ENCODE results near the gene NKG7.

DNA sequence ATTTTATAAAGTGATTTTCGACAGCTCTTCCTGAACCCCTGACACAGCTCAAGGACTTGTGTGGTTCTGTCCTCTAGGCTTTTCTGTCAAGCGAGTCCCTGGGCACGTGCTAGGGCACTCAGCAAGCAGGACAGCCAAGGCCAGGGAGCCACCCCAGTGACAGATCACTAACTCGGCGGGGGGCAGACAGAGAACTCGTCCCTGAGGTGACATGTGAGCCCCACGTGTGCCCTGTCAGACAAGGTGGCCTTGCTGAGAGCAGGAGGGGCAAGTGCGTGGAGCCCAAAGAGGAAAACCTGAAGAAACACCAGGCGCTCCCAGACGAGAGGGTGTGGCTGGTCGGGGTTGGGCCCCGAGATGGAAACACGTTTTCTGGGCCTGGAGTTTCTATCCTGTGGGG is 11.2 kb downstream of the NKG7 start:
- TF ChIP-seq, protein P1, sequence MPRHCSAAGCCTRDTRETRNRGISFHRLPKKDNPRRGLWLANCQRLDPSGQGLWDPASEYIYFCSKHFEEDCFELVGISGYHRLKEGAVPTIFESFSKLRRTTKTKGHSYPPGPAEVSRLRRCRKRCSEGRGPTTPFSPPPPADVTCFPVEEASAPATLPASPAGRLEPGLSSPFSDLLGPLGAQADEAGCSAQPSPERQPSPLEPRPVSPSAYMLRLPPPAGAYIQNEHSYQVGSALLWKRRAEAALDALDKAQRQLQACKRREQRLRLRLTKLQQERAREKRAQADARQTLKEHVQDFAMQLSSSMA (CRISPR knock-in tag; IDR thresholded peaks at IDR 0.05) = no peak
- TF ChIP-seq TCF7L2 (IDR thresholded peaks at IDR 0.05; ENCODE audit: low read depth, low read length) (no peak), MAFK (conservative IDR thresholded peaks at IDR 0.05 in 1 of 2, IDR thresholded peaks at IDR 0.05 in 1 of 2; ENCODE audit: low read length in 2 of 2) (no peak), TCF7 (IDR thresholded peaks at IDR 0.05; ENCODE audit: low read depth) (no peak), ETV5 (CRISPR knock-in tag; IDR thresholded peaks at IDR 0.05; ENCODE audit: borderline replicate concordance) (no peak), ZNF274 (CRISPR knock-in tag; IDR thresholded peaks at IDR 0.05) (no peak), POLR2A (IDR thresholded peaks at IDR 0.05; ENCODE audit: insufficient read depth in 1 of 2, low read depth in 2 of 2, low read length in 2 of 2) (no peak), ATF1 (CRISPR knock-in tag; IDR thresholded peaks at IDR 0.05) (no peak), HMG20A (CRISPR knock-in tag; IDR thresholded peaks at IDR 0.05; ENCODE audit: borderline replicate concordance) (no peak)
- TF ChIP-seq, protein P2, sequence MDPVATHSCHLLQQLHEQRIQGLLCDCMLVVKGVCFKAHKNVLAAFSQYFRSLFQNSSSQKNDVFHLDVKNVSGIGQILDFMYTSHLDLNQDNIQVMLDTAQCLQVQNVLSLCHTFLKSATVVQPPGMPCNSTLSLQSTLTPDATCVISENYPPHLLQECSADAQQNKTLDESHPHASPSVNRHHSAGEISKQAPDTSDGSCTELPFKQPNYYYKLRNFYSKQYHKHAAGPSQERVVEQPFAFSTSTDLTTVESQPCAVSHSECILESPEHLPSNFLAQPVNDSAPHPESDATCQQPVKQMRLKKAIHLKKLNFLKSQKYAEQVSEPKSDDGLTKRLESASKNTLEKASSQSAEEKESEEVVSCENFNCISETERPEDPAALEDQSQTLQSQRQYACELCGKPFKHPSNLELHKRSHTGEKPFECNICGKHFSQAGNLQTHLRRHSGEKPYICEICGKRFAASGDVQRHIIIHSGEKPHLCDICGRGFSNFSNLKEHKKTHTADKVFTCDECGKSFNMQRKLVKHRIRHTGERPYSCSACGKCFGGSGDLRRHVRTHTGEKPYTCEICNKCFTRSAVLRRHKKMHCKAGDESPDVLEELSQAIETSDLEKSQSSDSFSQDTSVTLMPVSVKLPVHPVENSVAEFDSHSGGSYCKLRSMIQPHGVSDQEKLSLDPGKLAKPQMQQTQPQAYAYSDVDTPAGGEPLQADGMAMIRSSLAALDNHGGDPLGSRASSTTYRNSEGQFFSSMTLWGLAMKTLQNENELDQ (CRISPR knock-in tag; IDR thresholded peaks at IDR 0.05; ENCODE audit: borderline replicate concordance) = no peak
- TF ChIP-seq, protein P3, sequence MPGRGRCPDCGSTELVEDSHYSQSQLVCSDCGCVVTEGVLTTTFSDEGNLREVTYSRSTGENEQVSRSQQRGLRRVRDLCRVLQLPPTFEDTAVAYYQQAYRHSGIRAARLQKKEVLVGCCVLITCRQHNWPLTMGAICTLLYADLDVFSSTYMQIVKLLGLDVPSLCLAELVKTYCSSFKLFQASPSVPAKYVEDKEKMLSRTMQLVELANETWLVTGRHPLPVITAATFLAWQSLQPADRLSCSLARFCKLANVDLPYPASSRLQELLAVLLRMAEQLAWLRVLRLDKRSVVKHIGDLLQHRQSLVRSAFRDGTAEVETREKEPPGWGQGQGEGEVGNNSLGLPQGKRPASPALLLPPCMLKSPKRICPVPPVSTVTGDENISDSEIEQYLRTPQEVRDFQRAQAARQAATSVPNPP (CRISPR knock-in tag; IDR thresholded peaks at IDR 0.05) = no peak
- TF ChIP-seq, protein P4, sequence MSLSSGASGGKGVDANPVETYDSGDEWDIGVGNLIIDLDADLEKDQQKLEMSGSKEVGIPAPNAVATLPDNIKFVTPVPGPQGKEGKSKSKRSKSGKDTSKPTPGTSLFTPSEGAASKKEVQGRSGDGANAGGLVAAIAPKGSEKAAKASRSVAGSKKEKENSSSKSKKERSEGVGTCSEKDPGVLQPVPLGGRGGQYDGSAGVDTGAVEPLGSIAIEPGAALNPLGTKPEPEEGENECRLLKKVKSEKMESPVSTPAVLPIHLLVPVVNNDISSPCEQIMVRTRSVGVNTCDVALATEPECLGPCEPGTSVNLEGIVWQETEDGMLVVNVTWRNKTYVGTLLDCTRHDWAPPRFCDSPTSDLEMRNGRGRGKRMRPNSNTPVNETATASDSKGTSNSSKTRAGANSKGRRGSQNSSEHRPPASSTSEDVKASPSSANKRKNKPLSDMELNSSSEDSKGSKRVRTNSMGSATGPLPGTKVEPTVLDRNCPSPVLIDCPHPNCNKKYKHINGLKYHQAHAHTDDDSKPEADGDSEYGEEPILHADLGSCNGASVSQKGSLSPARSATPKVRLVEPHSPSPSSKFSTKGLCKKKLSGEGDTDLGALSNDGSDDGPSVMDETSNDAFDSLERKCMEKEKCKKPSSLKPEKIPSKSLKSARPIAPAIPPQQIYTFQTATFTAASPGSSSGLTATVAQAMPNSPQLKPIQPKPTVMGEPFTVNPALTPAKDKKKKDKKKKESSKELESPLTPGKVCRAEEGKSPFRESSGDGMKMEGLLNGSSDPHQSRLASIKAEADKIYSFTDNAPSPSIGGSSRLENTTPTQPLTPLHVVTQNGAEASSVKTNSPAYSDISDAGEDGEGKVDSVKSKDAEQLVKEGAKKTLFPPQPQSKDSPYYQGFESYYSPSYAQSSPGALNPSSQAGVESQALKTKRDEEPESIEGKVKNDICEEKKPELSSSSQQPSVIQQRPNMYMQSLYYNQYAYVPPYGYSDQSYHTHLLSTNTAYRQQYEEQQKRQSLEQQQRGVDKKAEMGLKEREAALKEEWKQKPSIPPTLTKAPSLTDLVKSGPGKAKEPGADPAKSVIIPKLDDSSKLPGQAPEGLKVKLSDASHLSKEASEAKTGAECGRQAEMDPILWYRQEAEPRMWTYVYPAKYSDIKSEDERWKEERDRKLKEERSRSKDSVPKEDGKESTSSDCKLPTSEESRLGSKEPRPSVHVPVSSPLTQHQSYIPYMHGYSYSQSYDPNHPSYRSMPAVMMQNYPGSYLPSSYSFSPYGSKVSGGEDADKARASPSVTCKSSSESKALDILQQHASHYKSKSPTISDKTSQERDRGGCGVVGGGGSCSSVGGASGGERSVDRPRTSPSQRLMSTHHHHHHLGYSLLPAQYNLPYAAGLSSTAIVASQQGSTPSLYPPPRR (CRISPR knock-in tag; IDR thresholded peaks at IDR 0.05; ENCODE audit: borderline replicate concordance) = no peak

Measured in HepG2 (cell line).